ENCODE data around the gene CMTM1. TPM values are rescaled to one million over a fixed set of nuclear protein-coding genes. Genes with fewer than 3 reads are reported as not detected.
"Not testable (repeated sequence)": the region's sequence is repeated elsewhere in the genome, so short reads cannot be mapped to it uniquely, and the experiment has no call there.

Gene CMTM1
- total RNA-seq, 1 donor from 2014 or later = 8.8 TPM

DNA sequence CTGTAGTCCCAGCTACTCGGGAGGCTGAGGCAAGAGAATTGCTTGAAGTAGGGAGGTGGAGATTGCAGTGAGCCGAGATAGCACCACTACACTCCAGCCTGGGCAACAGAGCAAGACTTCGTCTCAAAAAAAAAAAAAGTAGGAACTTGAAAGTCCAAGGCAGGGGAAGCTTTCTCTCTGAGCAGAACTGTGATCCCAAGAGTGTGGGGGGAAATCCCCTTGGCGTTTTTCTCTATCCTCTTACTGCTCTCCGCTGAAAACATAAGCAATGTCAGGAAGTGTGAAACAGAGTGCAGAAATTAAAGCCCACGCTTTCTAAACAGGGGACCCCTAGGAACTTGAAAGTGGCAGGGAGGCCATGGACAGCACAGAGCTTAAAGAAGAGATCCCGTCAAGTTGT, 28.5 kb downstream of the CMTM1 start:
- H3K36me3 Mint-ChIP-seq (ENCODE audit: insufficient read depth) = no peaks in the 10 kb centered on the region
- H3K27ac Mint-ChIP-seq = no peak overlapping the region
- H3K27me3 Mint-ChIP-seq = no peaks in the 10 kb centered on the region
- no peaks in the 10 kb centered on the region for H3K9me3 Mint-ChIP-seq (ENCODE audit: low read depth)
- no peak for DNase-seq (ENCODE audit: low spot score, unreplicated experiment)
- TF ChIP-seq, protein P1, sequence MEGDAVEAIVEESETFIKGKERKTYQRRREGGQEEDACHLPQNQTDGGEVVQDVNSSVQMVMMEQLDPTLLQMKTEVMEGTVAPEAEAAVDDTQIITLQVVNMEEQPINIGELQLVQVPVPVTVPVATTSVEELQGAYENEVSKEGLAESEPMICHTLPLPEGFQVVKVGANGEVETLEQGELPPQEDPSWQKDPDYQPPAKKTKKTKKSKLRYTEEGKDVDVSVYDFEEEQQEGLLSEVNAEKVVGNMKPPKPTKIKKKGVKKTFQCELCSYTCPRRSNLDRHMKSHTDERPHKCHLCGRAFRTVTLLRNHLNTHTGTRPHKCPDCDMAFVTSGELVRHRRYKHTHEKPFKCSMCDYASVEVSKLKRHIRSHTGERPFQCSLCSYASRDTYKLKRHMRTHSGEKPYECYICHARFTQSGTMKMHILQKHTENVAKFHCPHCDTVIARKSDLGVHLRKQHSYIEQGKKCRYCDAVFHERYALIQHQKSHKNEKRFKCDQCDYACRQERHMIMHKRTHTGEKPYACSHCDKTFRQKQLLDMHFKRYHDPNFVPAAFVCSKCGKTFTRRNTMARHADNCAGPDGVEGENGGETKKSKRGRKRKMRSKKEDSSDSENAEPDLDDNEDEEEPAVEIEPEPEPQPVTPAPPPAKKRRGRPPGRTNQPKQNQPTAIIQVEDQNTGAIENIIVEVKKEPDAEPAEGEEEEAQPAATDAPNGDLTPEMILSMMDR (IDR thresholded peaks at IDR 0.05; ENCODE audit: unreplicated experiment) = no peak
- no peaks in the 10 kb centered on the region for H3K4me1 Mint-ChIP-seq (ENCODE audit: low read depth)
- H3K4me3 Mint-ChIP-seq (ENCODE audit: low read depth) = no peak overlapping the region

DNA sequence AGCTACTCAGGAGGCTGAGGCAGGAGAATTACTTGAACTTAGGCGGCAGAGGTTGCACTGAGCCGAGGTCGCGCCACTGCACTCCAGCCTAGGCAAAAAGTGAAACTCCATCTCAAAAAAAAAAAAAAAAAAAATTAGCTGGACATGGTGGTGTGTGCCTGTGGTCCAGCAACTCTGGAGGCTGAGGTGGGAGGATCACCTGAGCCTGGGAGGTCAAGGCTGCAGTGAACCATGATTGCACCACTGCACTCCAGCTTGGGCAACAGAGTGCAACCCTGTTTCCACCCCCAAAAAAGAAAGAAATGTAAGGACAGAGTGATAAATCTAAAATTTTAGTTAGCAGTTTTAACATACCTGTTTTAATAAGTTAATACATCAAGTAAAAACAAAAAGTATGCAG, 30.3 kb downstream of the CMTM1 start:
- H3K4me3 Mint-ChIP-seq (ENCODE audit: low read depth); H3K27ac Mint-ChIP-seq; H3K9me3 Mint-ChIP-seq (ENCODE audit: low read depth); H3K27me3 Mint-ChIP-seq; H3K4me1 Mint-ChIP-seq (ENCODE audit: low read depth); H3K36me3 Mint-ChIP-seq (ENCODE audit: insufficient read depth); DNase-seq (ENCODE audit: low spot score, unreplicated experiment): not testable (repeated sequence)

DNA sequence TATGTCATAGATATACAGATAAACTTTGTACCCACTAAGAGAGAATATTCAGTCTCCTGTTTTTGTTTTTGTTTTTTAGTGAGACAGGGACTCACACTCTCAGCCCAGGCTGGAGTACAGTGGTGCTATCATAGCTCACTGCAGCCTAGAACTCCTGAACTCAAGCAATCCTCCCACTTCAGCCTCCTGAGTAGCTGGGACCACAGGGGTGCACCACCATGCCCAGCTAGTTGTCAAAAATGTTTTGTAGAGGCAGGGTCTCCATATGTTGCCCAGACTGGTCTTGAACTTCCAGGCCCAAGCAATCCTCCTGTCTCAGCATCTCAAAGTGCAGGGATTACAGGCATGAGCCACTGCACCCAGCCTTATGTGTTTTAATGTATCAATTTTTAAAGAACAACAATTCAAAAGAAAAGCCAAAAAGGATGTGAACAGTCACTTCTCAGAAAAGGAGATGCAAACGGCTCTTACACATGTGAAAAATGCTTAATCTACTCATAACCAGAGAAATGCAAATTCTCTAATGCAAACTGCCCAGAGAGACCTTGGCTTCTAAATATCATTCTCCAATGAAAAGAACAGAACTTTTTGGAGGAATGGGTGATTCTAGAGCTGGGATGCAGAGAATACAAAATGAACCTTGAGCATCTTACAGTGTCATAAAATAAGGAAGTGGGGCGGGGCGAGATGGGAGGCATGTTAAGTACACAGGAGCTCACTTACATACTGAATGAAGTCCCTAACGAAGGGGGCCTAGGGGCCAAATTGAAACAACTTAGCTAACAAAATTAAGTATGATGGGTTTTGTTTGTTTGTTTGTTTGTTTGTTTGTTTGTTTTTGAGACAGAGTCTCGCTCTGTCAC, 31.0 kb downstream of the CMTM1 start:
- no peak for DNase-seq (ENCODE audit: low spot score, unreplicated experiment)
- H3K27ac Mint-ChIP-seq = no peak overlapping the region
- TF ChIP-seq, protein P1 (IDR thresholded peaks at IDR 0.05; ENCODE audit: unreplicated experiment) = no peak
- H3K9me3 Mint-ChIP-seq (ENCODE audit: low read depth) = no peaks in the 10 kb centered on the region
- no peaks in the 10 kb centered on the region for H3K27me3 Mint-ChIP-seq
- H3K4me3 Mint-ChIP-seq (ENCODE audit: low read depth) = no peak overlapping the region
- H3K36me3 Mint-ChIP-seq (ENCODE audit: insufficient read depth) = no peaks in the 10 kb centered on the region
- H3K4me1 Mint-ChIP-seq (ENCODE audit: low read depth) = peaks cover 1% of the 10 kb centered on the region

DNA sequence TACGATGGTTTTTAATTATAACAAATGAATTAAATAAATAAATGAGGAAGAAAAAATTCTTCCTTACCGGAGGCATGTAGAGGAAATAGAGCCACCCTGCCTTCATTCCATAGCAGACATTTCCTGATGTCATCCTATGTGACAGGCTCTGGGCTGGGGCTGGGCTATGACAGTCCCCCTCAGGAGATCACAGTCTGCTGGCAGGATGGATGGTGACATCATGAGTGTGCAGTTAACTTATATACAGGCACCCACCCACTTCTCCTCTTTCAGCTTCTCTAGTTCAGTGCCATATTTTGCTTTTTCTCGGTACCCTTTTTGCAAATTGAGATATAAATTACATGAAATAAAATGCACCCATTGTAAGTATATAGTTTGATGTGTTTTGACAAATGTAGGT, 31.9 kb downstream of the CMTM1 start:
- no peaks in the 10 kb centered on the region for H3K36me3 Mint-ChIP-seq (ENCODE audit: insufficient read depth)
- no peak for DNase-seq (ENCODE audit: low spot score, unreplicated experiment)
- TF ChIP-seq, protein P1 (IDR thresholded peaks at IDR 0.05; ENCODE audit: unreplicated experiment) = no peak
- H3K4me3 Mint-ChIP-seq (ENCODE audit: low read depth) = no peak overlapping the region
- peaks cover 2% of the 10 kb centered on the region for H3K4me1 Mint-ChIP-seq (ENCODE audit: low read depth)
- no peaks in the 10 kb centered on the region for H3K9me3 Mint-ChIP-seq (ENCODE audit: low read depth)
- no peaks in the 10 kb centered on the region for H3K27me3 Mint-ChIP-seq
- no peak overlapping the region for H3K27ac Mint-ChIP-seq

DNA sequence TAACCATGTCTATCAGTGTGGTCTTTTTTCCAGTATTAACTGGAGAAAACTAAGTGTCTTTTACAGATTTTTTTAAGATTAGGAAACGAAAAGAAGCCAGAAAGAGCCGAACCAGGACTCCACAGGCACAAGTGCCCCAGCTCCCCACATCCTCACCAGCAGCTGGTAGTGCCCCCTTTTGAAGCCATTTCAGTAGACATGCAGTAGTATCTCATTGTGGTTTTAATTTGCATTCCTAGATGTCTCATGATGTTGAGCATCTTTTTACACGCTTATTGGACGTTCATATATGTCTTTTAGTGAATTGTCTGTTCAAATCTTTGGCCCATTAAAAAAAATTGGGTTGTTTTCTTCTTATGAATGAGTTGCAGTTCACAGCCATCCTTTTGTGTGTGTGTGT, 33.5 kb downstream of the CMTM1 start:
- H3K4me1 Mint-ChIP-seq (ENCODE audit: low read depth) = peaks cover 7% of the 10 kb centered on the region
- TF ChIP-seq, protein P1 (IDR thresholded peaks at IDR 0.05; ENCODE audit: unreplicated experiment) = no peak
- no peak overlapping the region for H3K27ac Mint-ChIP-seq
- no peaks in the 10 kb centered on the region for H3K9me3 Mint-ChIP-seq (ENCODE audit: low read depth)
- H3K27me3 Mint-ChIP-seq = no peaks in the 10 kb centered on the region
- H3K36me3 Mint-ChIP-seq (ENCODE audit: insufficient read depth) = no peaks in the 10 kb centered on the region
- no peak overlapping the region for H3K4me3 Mint-ChIP-seq (ENCODE audit: low read depth)
- no peak for DNase-seq (ENCODE audit: low spot score, unreplicated experiment)

DNA sequence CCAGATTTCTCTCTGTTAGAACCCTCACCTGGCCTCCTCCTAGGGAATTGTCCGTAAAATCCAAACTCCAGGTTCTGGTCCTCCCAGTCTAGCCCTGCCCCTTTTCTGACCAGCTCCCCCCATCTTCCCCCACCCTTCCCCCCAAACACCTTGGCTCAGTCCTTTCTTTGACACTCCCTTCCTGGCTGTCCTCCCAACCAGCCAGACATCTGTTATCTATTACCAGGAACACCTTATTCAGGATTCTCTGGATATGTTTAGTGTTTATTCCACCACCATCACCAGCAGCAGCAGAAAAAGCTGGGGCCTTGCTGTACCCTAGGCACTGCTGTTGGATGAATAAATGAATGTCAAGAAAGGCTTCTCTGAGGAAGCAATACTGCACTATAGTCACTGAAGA, 34.2 kb downstream of the CMTM1 start:
- H3K27ac Mint-ChIP-seq = no peak overlapping the region
- no peaks in the 10 kb centered on the region for H3K27me3 Mint-ChIP-seq
- DNase-seq (ENCODE audit: low spot score, unreplicated experiment) = no peak
- TF ChIP-seq, protein P1 (IDR thresholded peaks at IDR 0.05; ENCODE audit: unreplicated experiment) = no peak
- no peaks in the 10 kb centered on the region for H3K9me3 Mint-ChIP-seq (ENCODE audit: low read depth)
- H3K4me3 Mint-ChIP-seq (ENCODE audit: low read depth) = no peak overlapping the region
- peaks cover 7% of the 10 kb centered on the region for H3K4me1 Mint-ChIP-seq (ENCODE audit: low read depth)
- no peaks in the 10 kb centered on the region for H3K36me3 Mint-ChIP-seq (ENCODE audit: insufficient read depth)
